HG03159 (cell line): Measurements from ENCODE around the gene NDST1.

ENCODE experiments used
- ATAC-seq: cut with Tn5 transposase; IDR thresholded peaks from one replicate; pipeline ENCODE4 v1.9.1; 2021; ENCODE audit warnings: mild to moderate bottlenecking, moderate library complexity; ENCODE audit not compliant: unreplicated experiment

The NDST1 gene

GRCh38 chr5:150540615-150541396 lies 32.9 kb downstream of the NDST1 start:
- no peak for ATAC-seq

DNA sequence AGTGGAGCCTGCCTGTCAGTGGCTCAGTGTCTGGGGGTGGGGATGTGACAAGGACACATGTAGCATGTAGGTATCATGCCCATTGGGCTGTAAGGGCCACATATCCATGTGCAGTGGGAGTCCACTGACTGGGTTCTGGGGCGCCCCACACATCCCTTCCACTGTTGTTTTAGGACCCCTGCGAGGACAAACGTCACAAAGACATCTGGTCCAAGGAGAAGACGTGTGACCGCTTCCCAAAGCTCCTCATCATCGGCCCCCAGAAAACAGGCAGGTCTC lies 33.4 kb downstream of the NDST1 start:
- ATAC-seq = no peak

GRCh38 chr5:150541895-150542294 lies 34.0 kb downstream of the NDST1 start:
- no peak for ATAC-seq

DNA sequence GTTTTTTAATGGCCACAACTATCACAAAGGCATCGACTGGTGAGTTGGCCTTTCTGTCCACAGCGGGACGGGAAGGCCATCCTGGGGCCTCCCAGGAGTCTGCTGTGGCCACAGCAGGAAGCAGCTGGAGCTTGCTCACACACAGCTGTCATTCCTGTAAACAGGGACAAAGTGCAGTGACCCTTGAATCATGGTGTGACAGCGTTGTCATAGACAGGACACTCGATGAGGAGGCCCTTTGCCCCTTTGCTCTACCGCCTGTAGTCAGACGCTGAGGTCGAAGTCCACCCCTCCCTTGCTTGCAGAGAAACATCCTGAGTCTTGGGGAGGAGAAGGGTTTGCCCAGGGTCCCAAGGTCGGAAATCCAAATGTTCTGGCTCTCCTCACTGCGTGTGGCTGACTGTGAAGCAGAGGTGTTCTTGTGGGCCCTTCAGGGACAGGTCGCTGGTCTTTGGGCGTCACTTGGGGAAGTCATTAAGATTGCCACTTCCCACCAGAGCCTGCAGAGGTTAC lies 35.1 kb downstream of the NDST1 start:
- no peak for ATAC-seq

DNA sequence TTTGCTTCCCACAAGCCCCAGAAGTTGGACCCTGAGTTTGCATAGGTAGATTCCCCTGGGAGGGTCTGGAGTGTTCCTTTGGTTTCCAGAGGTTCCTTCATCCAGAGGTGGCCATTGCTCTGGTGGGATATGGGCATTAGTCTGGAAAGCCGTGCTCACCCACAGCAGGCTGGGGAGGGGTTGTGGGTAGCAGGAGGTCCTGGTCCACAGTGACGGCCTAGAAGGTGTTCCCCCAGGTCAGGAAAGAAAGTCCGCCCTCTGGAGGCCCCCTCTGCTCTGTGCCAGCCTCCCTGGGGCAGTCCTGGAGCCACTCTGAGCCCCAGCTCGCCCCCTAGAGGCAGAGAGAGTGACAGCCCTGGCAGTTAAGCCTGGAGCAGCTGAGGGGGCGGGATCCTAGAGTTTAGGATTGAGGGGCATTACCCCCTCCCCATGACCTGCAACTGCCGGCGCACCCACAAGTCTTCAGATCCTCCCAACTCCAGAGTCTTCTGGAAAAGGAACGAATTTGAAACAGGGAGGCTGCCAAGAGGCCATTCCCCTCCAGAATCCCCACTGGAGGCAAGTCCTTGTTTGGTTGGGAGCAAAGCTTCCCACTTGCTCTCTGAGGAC lies 36.8 kb downstream of the NDST1 start:
- peak; percentile 91 for ATAC-seq

DNA sequence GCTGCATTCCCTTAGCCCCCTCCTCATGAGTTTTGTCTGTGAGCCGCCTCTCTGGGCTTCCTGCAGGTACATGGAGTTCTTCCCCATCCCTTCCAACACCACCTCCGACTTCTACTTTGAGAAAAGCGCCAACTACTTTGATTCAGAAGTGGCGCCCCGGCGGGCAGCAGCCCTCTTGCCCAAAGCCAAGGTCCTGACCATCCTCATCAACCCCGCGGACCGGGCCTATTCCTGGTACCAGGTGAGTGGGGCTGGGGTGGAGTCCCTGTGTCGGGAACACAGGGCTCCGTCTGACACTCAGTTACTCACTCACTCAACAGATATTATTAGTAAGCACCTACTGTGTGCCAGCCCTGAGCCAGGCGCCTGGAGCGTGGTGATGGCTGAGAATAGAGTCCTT lies 37.3 kb downstream of the NDST1 start:
- no peak for ATAC-seq

- ATAC-seq = no peak
Measured at GRCh38 chr5:150548123-150548522, 40.2 kb downstream of the NDST1 start.

DNA sequence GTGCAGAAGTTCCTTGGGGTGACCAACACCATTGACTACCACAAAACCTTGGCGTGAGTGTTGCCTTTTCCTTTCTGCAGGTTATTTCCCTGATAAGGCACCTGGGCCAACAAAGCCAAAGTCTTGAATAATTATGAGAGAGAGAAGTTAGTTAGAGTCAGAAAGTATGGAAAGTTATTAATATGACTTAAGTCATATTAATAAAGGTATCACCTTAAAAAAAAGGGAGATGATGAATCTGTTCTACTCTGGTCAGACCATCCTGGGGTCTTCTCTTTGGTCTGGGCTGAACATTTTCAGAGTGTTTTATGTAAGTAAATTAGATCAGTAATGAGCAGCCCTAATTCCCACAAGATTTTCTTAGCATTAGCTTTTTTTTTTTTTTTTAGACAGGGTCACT lies 41.8 kb downstream of the NDST1 start:
- ATAC-seq = no peak

DNA sequence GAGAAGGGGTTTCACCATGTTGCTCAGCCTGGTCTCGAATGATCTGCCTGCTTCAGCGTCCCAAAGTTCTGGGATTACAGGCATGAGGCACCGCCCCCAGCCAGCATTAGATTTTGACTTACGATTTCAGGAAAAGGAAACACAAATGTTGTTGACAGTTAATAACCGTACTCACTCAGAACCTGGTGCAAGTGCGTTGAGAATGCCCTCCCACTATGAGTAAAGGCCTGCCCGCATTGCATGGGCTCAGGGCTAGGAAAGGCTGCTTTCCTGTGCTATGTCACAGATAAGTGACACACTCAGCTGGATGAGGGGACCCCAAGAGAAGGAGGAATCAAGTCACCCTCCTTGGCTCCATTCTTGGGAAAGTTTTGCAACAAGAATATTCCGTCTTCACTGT lies 42.4 kb downstream of the NDST1 start:
- no peak for ATAC-seq

- ATAC-seq = no peak
Measured at GRCh38 chr5:150551066-150551465, 43.1 kb downstream of the NDST1 start.

DNA sequence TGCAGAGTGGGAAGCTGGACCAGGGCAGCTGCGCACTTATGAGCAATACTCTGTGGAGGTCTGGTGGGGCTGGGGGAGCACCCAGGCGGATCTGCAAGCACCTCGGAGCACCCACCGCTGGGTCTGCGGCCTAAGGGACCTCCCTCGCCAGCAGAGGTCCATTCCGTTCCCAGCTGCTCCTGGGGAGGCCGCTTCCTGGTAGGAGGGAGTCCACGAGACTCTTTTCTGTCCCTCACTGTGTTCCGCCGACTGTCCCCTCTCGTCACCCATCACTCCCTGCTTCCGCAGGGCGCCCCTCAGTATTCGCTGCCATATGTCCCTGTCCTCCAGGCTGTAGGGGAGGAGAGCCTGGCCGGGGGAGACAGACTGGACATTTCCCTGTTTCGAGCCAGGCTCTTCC lies 45.5 kb downstream of the NDST1 start:
- no peak for ATAC-seq

DNA sequence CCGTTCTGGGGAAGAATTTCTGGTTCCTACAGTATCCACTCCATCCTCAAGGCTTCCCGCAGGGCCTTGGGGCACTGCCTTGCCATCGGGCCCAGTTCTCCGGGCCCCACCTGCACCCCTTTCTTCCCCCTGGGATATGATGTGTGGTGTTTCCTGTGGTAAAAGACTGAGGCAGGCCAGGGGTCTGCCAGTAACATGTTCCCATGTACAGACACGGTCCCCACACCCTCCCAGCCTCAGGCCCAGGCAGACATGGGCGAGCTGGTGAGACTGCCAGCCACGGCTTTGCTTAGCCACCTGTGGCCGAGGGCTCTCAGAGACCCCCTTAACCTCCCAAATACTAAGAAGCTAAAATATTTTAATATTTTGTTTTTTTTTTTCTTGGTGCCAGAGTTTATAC lies 46.0 kb downstream of the NDST1 start:
- no peak for ATAC-seq

- no peak for ATAC-seq
Measured at GRCh38 chr5:150554857-150555256, 46.9 kb downstream of the NDST1 start.

- no peak for ATAC-seq
Measured at GRCh38 chr5:150556106-150556505, 48.2 kb downstream of the NDST1 start.

DNA sequence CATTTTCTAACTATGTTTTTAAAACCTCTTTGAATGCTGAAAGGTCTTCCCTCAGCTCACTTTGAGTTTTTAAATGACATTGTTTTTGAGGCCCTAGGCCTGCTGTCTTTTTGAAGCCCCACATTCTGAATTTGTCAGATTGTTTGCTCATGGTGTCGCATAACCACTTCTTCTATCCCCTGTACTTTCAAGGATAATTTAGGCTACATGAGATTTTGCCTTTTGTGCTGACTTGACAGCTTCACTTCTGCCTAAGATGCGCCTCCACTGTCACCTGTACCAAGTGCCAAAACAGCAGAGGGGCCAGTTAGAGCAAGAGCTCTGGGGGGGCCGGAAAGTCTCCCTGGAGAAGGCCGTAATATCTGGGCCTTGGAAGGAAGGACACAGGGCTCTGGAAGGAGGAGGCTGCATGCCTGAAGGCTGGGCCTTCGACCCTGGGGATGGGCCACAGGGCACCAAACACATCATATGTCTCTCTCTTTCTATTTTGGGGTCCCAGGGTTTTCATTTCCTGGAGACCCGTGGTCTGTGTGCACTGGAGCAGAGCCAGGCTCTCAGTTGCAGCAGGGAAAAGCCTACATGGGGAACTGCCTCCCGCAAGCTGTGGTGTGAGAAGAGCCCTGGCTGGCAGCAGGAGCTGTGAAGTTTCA lies 49.1 kb downstream of the NDST1 start:
- no peak for ATAC-seq

DNA sequence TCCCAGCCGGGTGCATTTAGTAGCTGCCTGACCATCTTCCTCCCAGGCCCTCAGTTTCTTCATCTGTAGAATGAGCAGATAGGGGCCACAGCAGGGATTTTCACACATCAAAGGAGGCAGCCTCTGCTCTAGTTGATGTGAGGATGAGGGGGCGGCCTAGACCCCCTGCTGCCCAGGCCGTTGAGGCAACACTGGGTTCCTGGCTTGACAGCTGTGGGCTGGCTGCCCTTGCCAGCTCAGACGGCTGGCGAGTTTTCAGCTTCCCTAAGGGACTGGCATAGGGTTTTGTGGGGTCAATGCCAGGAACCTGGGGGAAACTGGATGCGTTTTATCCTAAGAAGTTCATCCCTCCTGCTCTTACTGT lies 49.6 kb downstream of the NDST1 start:
- no peak for ATAC-seq

DNA sequence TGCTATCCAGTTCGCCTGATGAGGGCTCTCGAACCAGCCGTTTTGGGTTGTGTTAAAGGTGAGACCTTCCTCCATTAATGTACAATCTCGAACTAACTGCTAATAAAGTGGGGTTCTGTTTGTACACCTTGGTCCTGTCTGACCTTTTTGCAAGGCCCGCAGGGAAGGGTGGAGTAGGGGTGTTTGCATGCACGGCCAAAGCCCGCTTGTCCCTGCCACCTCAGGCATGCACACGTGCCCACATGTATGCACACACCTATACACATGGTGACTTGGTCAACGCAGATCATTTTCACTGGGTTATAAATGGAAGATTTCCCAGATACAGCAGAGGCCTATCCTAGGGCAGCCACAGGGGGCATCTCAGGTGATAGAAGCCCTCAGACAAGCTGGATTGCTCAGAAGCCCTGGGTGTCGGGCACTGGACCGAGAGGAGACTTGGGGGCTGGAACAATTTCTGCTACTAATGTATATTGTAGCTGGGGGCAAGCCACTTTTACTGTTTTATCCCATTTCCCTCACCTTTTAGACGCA lies 50.2 kb downstream of the NDST1 start:
- ATAC-seq = no peak

GRCh38 chr5:150559088-150559487 lies 51.2 kb downstream of the NDST1 start:
- no peak for ATAC-seq

DNA sequence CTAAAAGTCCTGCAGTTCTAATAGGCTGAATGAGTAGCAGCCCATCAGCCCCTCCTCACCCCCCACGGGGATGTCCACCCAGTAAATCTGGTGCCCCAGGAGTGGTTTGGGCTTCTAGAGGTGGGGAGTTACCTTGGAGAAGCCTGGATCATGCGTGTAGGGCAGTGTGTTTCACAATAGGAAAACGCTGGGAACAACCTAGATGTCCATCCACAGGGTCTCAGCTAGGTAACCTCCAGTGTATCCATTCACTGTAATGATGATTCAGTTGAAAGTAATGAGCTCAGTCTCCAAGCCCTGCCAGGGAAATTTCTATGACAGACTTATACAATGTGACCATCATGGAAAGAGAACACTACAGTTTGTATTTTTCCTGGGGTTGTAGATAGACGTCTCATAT lies 51.8 kb downstream of the NDST1 start:
- ATAC-seq = no peak

DNA sequence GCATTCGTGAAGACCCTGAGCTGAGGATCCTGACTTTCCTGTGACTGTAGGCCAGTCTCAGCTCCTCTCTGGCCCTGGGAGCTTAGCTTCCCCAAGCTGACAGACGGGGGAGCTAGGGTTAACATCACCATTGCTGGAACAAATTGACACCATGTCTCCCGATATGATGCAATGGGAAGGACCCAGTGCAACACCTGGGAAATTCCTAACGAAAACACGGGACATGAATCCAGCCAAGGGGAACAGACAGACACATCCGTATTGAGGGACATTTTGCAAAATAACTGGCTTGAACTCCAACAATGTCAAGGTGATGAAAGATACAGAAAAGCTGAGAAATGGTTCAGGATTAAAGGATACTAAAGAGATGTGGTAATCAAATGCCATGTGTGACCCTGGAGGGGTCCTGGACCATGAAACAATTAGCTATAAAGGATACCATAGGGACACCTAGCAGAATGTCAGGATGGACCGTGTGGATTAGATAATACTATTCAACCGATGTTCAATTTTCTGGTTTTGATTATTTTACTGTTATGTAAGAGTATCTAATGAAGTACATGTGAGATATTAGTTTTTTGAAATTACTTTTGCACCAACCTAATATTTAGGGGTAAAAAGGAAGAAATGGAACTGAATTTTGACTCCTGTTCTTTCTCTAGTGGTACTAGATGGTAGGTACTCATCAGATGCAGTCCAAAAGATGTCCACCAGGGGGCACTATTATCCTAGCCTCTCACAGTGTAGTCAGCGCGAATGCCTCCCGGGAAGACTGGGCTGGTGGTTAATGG lies 52.7 kb downstream of the NDST1 start:
- no peak for ATAC-seq

DNA sequence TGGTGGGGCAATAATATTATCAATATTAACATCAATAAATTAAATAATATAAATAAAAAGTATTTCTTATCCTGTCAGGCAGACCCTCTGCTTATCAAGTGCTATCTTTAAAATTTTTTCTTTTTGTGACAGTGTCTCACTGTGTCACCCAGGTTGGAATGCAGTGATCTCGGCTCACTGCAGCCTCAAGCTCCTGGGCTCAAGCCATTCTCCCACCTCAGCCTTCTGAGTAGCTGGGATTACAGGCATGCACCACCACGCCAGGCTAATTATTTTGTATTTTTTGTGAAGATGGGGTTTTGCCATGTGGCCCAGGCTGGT lies 53.2 kb downstream of the NDST1 start:
- ATAC-seq = no peak
